GM23248 (cell line): ENCODE results near the gene PARVA. TPM values are rescaled to one million over a fixed set of nuclear protein-coding genes. Genes with fewer than 3 reads are reported as not detected.

Experiments used
- DNase-seq: peaks from one replicate; pipeline ENCODE4 v3.0.0-alpha.2; 2015
- H2AFZ ChIP-seq: fragments of 200-600 bp; sonication (generic); 2 replicates; pipeline ENCODE4 v1.6.1; 2016; ENCODE audit warnings: antibody characterized with exemption
- H3F3A ChIP-seq: fragments of 200-600 bp; sonication (generic); 2 replicates; pipeline ENCODE4 v1.6.1; 2016; ENCODE audit warnings: mild to moderate bottlenecking, antibody characterized with exemption, mixed run types; ENCODE audit not compliant: insufficient read depth
- H3K27ac ChIP-seq: fragments of 200-600 bp; sonication (generic); 2 replicates; pipeline ENCODE4 v1.5.1; 2016; ENCODE audit warnings: mild to moderate bottlenecking
- H3K27me3 ChIP-seq: fragments of 200-600 bp; sonication (generic); replicated peaks from 2 replicates; pipeline ENCODE4 v1.6.1; 2016; ENCODE audit warnings: mild to moderate bottlenecking; ENCODE audit not compliant: insufficient read depth
- H3K36me3 ChIP-seq: fragments of 200-600 bp; sonication (generic); 2 replicates; pipeline ENCODE4 v1.6.1; 2016; ENCODE audit warnings: low read depth, mild to moderate bottlenecking
- H3K4me1 ChIP-seq: fragments of 200-600 bp; sonication (generic); 2 replicates; pipeline ENCODE4 v1.6.1; 2016; ENCODE audit warnings: mild to moderate bottlenecking; ENCODE audit not compliant: insufficient read depth
- H3K4me2 ChIP-seq: fragments of 200-600 bp; sonication (generic); one replicate; pipeline ENCODE4 v1.6.1; 2016; ENCODE audit warnings: mild to moderate bottlenecking; ENCODE audit not compliant: unreplicated experiment
- H3K4me3 ChIP-seq: fragments of 200-600 bp; sonication (generic); 2 replicates; pipeline ENCODE4 v1.5.1; 2016; ENCODE audit warnings: mild to moderate bottlenecking
- H3K79me2 ChIP-seq: fragments of 200-600 bp; sonication (generic); 2 replicates; pipeline ENCODE4 v1.6.1; 2016; ENCODE audit warnings: mild to moderate bottlenecking; ENCODE audit not compliant: insufficient read depth
- H3K9ac ChIP-seq: fragments of 200-600 bp; sonication (generic); 2 replicates; pipeline ENCODE4 v1.6.1; 2016; ENCODE audit warnings: mild to moderate bottlenecking
- H3K9me2 ChIP-seq: fragments of 200-600 bp; sonication (generic); 2 replicates; pipeline ENCODE4 v1.6.1; 2016; ENCODE audit warnings: mixed run types, mild to moderate bottlenecking, moderate library complexity; ENCODE audit not compliant: insufficient read depth
- H3K9me3 ChIP-seq: fragments of 200-600 bp; sonication (generic); one replicate; pipeline ENCODE4 v1.6.1; 2017; ENCODE audit warnings: low read depth
- H4K20me1 ChIP-seq: fragments of 200-600 bp; sonication (generic); 2 replicates; pipeline ENCODE4 v1.6.0; 2016; ENCODE audit not compliant: insufficient read depth
- EZH2 ChIP-seq: fragments of 200-600 bp; sonication (generic); IDR thresholded peaks from 2 replicates; pipeline ENCODE4 v1.6.1; 2018; ENCODE audit warnings: antibody characterized with exemption, mild to moderate bottlenecking; ENCODE audit not compliant: insufficient read depth, poor library complexity, severe bottlenecking
- EZH2phosphoT487 ChIP-seq: fragments of 200-600 bp; sonication (generic); IDR thresholded peaks from 2 replicates; pipeline ENCODE4 v1.6.1; 2018; ENCODE audit warnings: antibody characterized with exemption, moderate library complexity, mild to moderate bottlenecking, low read depth; ENCODE audit not compliant: insufficient read depth
- WGBS, 2 experiments: methylation state at CpG; one replicate each; pipeline ENCODE4 v1.1.6; 2015 to 2017; ENCODE audit warnings: low lambda C conversion rate in 2 of 2, low coverage in 1 of 2; ENCODE audit errors: missing lambda C conversion rate in 2 of 2; 5-methylcytosine and 5-hydroxymethylcytosine counted together
- in situ Hi-C: fragments of 300-500 bp; cut with MboI; formaldehyde crosslinking; loops from 2 replicates; pipeline ENCODE4 v1.15.0; 2020
- polyA plus RNA-seq: library from polyadenylated mRNA; unstranded; fragments of >200 nt; fragmentation: Nextera tagmentation; extraction: Ambion mirVana; gene quantifications from 2 replicates; pipeline ENCODE4 v1.2.1, GENCODE V29; 2016
- total RNA-seq: library from RNA; depleted of rRNA; stranded (reverse); fragments of >200 nt; shearing (Covaris generic); gene quantifications from 2 replicates; pipeline ENCODE4 v1.2.3, GENCODE V29; 2014; rRNA removed

Gene PARVA, protein sequence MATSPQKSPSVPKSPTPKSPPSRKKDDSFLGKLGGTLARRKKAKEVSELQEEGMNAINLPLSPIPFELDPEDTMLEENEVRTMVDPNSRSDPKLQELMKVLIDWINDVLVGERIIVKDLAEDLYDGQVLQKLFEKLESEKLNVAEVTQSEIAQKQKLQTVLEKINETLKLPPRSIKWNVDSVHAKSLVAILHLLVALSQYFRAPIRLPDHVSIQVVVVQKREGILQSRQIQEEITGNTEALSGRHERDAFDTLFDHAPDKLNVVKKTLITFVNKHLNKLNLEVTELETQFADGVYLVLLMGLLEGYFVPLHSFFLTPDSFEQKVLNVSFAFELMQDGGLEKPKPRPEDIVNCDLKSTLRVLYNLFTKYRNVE
- total RNA-seq (84.0 and 87.9 TPM in 2 replicates), polyA plus RNA-seq (121 and 127 TPM in 2 replicates)

GRCh38 chr11:12377106-12377823, at the start of gene PARVA:
Gene PARVA (plus strand): TSS chr11:12377571. CDS start chr11:12377648, 77 bp downstream.
- H2AFZ ChIP-seq = peak within 1 kb of the TSS; percentile 58
- H3K36me3 ChIP-seq = peaks cover 6% of the 10 kb centered on the region; the same call in 1 of the 2 replicates
- peaks cover 42% of the 10 kb centered on the region for H3K79me2 ChIP-seq
- peaks cover 27% of the 10 kb centered on the region for H3K4me1 ChIP-seq
- peaks cover 19% of the 10 kb centered on the region for H3F3A ChIP-seq
- no peaks in the 10 kb centered on the region for H4K20me1 ChIP-seq
- TF ChIP-seq EZH2 (no peak), EZH2phosphoT487 (no peak)
- H3K4me3 ChIP-seq = peak within 1 kb of the TSS; percentile 75
- H3K4me2 ChIP-seq = peak within 1 kb of the TSS; percentile 85
- H3K27ac ChIP-seq = peak within 1 kb of the TSS; percentile 99
- peak within 1 kb of the TSS; percentile 99 for H3K9ac ChIP-seq
- no peaks in the 10 kb centered on the region for H3K27me3 ChIP-seq
- in situ Hi-C loops = no loop called here
- no peaks in the 10 kb centered on the region for H3K9me2 ChIP-seq
- 6 to 8% methylated on average over 46 to 55 of the region's 55 CpGs for WGBS, 2 experiments
- no peaks in the 10 kb centered on the region for H3K9me3 ChIP-seq
- DNase-seq = peak; percentile 94

GRCh38 chr11:12329169-12329568, 48.2 kb upstream of the PARVA start:
- H3K27ac ChIP-seq = no peak overlapping the region
- no peaks in the 10 kb centered on the region for H3K9me2 ChIP-seq
- no peak overlapping the region for H3K4me3 ChIP-seq
- no peaks in the 10 kb centered on the region for H3K27me3 ChIP-seq
- no peaks in the 10 kb centered on the region for H4K20me1 ChIP-seq
- TF ChIP-seq EZH2 (no peak), EZH2phosphoT487 (no peak)
- no peaks in the 10 kb centered on the region for H3K79me2 ChIP-seq
- no peaks in the 10 kb centered on the region for H3F3A ChIP-seq
- WGBS, 2 experiments = 93 to 98% methylated on average over 4 of the region's 4 CpGs
- no peak overlapping the region for H3K9ac ChIP-seq
- no peak overlapping the region for H2AFZ ChIP-seq
- DNase-seq = no peak
- H3K4me1 ChIP-seq = peaks cover 14% of the 10 kb centered on the region
- H3K36me3 ChIP-seq = no peaks in the 10 kb centered on the region
- in situ Hi-C loops = loop anchor here (25.0 kb wide), 1 partner anchor 558 kb away; no protein-coding TSS in a partner anchor
- H3K9me3 ChIP-seq = no peaks in the 10 kb centered on the region
- H3K4me2 ChIP-seq = no peak overlapping the region

DNA sequence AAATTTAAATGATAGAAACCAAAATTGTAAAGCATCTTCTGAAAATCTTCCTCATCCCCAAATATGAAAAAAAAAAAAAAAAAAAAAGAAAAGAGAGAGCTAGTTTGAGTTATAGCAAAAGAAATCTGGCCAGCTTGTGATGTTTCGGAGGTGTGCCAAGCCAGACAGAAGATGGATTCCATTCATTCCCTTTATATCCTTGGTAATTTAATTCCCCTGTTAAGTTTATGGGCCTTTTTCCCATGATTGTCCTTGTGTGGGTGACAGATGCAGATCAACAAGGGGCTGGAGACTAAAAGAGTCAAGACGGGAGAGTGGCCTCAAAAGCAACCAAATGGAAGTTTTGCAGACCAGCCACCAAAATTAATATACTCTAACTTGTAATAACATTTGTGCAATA, 47.6 kb upstream of the PARVA start:
- no peaks in the 10 kb centered on the region for H3K9me3 ChIP-seq
- 68 to 75% methylated on average over 2 of the region's 2 CpGs for WGBS, 2 experiments
- no peaks in the 10 kb centered on the region for H3K36me3 ChIP-seq
- no peaks in the 10 kb centered on the region for H4K20me1 ChIP-seq
- peaks cover 14% of the 10 kb centered on the region for H3K4me1 ChIP-seq
- no peaks in the 10 kb centered on the region for H3F3A ChIP-seq
- in situ Hi-C loops = loop anchor here (25.0 kb wide), 1 partner anchor 558 kb away; no protein-coding TSS in a partner anchor
- H3K79me2 ChIP-seq = no peaks in the 10 kb centered on the region
- H3K27me3 ChIP-seq = no peaks in the 10 kb centered on the region
- H3K4me3 ChIP-seq = no peak overlapping the region
- no peak overlapping the region for H3K4me2 ChIP-seq
- no peak overlapping the region for H3K9ac ChIP-seq
- TF ChIP-seq EZH2 (no peak), EZH2phosphoT487 (no peak)
- peak; percentile 4 for DNase-seq
- no peaks in the 10 kb centered on the region for H3K9me2 ChIP-seq
- no peak overlapping the region for H3K27ac ChIP-seq
- H2AFZ ChIP-seq = no peak overlapping the region

DNA sequence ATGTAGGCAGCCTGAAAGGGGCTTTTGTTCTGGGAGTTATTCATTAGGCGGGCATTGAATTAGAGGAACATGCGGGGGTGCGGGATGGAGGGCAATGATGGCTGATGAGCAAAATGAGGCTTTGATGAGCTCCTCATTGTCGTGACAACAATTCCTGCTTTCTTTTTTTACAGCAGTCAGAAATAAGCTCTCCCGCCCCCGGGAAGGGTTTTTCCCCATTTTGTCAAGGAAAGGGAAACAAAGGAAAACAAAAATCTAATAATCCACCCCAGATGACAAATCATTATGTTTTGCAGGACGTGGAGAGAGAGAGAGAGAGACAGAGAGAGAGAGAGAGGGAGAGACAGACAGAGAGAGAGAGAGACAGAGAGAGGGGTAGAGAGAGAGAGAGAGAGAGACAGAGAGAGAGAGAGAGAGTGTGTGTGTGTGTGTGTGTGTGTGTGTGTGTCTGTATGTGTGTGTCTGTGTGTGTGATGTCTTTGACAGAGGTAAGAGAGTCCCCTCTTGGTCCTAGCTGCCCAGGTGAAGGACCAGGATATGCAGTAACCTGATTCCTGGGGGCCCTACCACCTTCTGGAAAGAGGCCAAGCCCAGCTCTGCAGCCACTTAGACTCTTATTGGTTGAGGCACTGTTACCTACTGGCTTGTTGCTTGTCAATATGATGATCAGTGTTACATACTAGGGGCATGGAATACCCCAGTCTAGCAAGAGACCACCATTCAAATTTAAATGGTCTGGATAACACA, 46.7 kb upstream of the PARVA start:
- Histone ChIP-seq H3K4me1 (peaks cover 14% of the 10 kb centered on the region), H3K27me3 (no peaks in the 10 kb centered on the region), H3K9ac (peak overlapping the region; percentile 25; the same call in 1 of the 2 replicates), H3K4me2 (no peak overlapping the region), H2AFZ (peak overlapping the region; percentile 29), H3K79me2 (no peaks in the 10 kb centered on the region), H3K27ac (no peak overlapping the region), H4K20me1 (no peaks in the 10 kb centered on the region), H3K36me3 (no peaks in the 10 kb centered on the region), H3K9me3 (no peaks in the 10 kb centered on the region), H3F3A (no peaks in the 10 kb centered on the region), H3K4me3 (no peak overlapping the region), H3K9me2 (no peaks in the 10 kb centered on the region)
- 37 to 43% methylated on average over 7 of the region's 7 CpGs for WGBS, 2 experiments
- in situ Hi-C loops = loop anchor here (25.0 kb wide), 1 partner anchor 557 kb away; no protein-coding TSS in a partner anchor
- no peak for TF ChIP-seq EZH2phosphoT487
- TF ChIP-seq EZH2 = no peak
- peak; percentile 30 for DNase-seq
